Measurements from ENCODE around the gene ZNF366. TPM values are rescaled to one million over a fixed set of nuclear protein-coding genes. Genes with fewer than 3 reads are reported as not detected.

ZNF366 gene
- polyA plus RNA-seq, 1 donor (not counting 4 experiments of a cell fraction or from before 2014, with no cell fraction given), result not detected

DNA sequence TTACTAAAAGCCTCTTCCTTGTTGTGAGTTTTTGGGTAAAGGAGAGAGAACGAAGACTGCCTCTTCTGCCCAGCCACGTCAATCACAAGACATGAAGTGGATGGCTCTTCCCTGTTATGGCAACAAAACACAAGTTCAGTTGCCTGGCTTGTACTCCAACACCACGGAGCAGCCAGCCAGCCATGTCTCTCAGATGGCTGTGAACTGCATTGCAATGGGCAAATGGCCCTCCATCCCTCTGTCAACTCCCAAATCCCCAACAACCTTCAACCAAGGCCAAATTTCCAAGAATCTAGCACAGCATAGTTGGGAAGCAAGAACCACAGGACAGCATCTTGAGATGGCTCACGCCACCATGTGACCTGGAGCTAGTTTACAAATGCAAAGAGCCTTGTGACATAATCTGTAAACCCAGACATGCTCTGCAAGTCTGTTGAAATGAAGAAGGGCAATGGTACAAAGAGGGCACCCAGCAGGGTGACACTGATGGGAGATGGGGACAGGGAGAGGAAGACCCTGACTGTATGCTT is 53.9 kb downstream of the ZNF366 start:
- H3K9ac ChIP-seq (ENCODE audit: control insufficient read depth, extremely low read depth, insufficient read depth, low read length), result no peak overlapping the region
- FAIRE-seq (peak; percentile 58), DNase-seq (ENCODE audit: low read depth, low spot score) (no peak)
- H3K9me1 ChIP-seq (ENCODE audit: control insufficient read depth, extremely low read depth, insufficient read depth, low read length), result no peaks in the 10 kb centered on the region
- H3K27me3 ChIP-seq (ENCODE audit: control insufficient read depth, extremely low read depth, insufficient read depth, low read length), result no peaks in the 10 kb centered on the region
- no peak overlapping the region for H3K4me3 ChIP-seq (ENCODE audit: control insufficient read depth in 2 of 3, extremely low read depth in 1 of 3, insufficient read depth in 2 of 3, low read depth in 1 of 3, low read length in 3 of 3)
- H3K27ac ChIP-seq (ENCODE audit: control insufficient read depth, insufficient read depth, low read length), result no peak overlapping the region
- no peaks in the 10 kb centered on the region for H3K36me3 ChIP-seq (ENCODE audit: control insufficient read depth in 2 of 2, extremely low read depth in 1 of 2, insufficient read depth in 2 of 2, low read length in 2 of 2)
- dilution Hi-C loops (cut with MboI; ENCODE audit: extremely low pct_ligation_motif_present, low sequenced_read_pairs), result no loop called here
- no peak overlapping the region for H3K4me2 ChIP-seq (ENCODE audit: control insufficient read depth, extremely low read depth, insufficient read depth, low read depth, low read length)
- no peaks in the 10 kb centered on the region for H3K79me2 ChIP-seq (ENCODE audit: control insufficient read depth, insufficient read depth, low read length)
- H3K4me1 ChIP-seq (ENCODE audit: control insufficient read depth, extremely low read depth, insufficient read depth, low read length), result peaks cover 12% of the 10 kb centered on the region
- TF ChIP-seq CTCF (optimal IDR thresholded peaks at IDR 0.05 in 1 of 3, IDR thresholded peaks at IDR 0.05 in 1 of 3, conservative IDR thresholded peaks at IDR 0.05 in 1 of 3; ENCODE audit: extremely low read depth in 1 of 3, insufficient read depth in 2 of 3, low read length in 3 of 3) (no peak), EZH2 (IDR thresholded peaks at IDR 0.05; ENCODE audit: low read length) (no peak)
- H4K20me1 ChIP-seq (ENCODE audit: control insufficient read depth, extremely low read depth, insufficient read depth, low read length), result no peaks in the 10 kb centered on the region
- H3K9me3 ChIP-seq (ENCODE audit: control insufficient read depth, low read depth, low read length), result no peaks in the 10 kb centered on the region
- no peak overlapping the region for H2AFZ ChIP-seq (ENCODE audit: control insufficient read depth, low read length)

- H3K27ac ChIP-seq (ENCODE audit: control insufficient read depth, insufficient read depth, low read length), result no peak overlapping the region
- no peak overlapping the region for H3K4me2 ChIP-seq (ENCODE audit: control insufficient read depth, extremely low read depth, insufficient read depth, low read depth, low read length)
- dilution Hi-C loops (cut with MboI; ENCODE audit: extremely low pct_ligation_motif_present, low sequenced_read_pairs), result no loop called here
- H2AFZ ChIP-seq (ENCODE audit: control insufficient read depth, low read length), result peak overlapping the region; percentile 30
- no peaks in the 10 kb centered on the region for H4K20me1 ChIP-seq (ENCODE audit: control insufficient read depth, extremely low read depth, insufficient read depth, low read length)
- no peaks in the 10 kb centered on the region for H3K9me1 ChIP-seq (ENCODE audit: control insufficient read depth, extremely low read depth, insufficient read depth, low read length)
- no peak overlapping the region for H3K9ac ChIP-seq (ENCODE audit: control insufficient read depth, extremely low read depth, insufficient read depth, low read length)
- TF ChIP-seq CTCF (optimal IDR thresholded peaks at IDR 0.05 in 1 of 3, IDR thresholded peaks at IDR 0.05 in 1 of 3, conservative IDR thresholded peaks at IDR 0.05 in 1 of 3; ENCODE audit: extremely low read depth in 1 of 3, insufficient read depth in 2 of 3, low read length in 3 of 3) (no peak), EZH2 (IDR thresholded peaks at IDR 0.05; ENCODE audit: low read length) (no peak)
- H3K9me3 ChIP-seq (ENCODE audit: control insufficient read depth, low read depth, low read length), result no peaks in the 10 kb centered on the region
- no peaks in the 10 kb centered on the region for H3K27me3 ChIP-seq (ENCODE audit: control insufficient read depth, extremely low read depth, insufficient read depth, low read length)
- no peaks in the 10 kb centered on the region for H3K79me2 ChIP-seq (ENCODE audit: control insufficient read depth, insufficient read depth, low read length)
- FAIRE-seq, result peak; percentile 66
- no peak for DNase-seq (ENCODE audit: low read depth, low spot score)
- peaks cover 12% of the 10 kb centered on the region for H3K4me1 ChIP-seq (ENCODE audit: control insufficient read depth, extremely low read depth, insufficient read depth, low read length)
- H3K36me3 ChIP-seq (ENCODE audit: control insufficient read depth in 2 of 2, extremely low read depth in 1 of 2, insufficient read depth in 2 of 2, low read length in 2 of 2), result no peaks in the 10 kb centered on the region
- H3K4me3 ChIP-seq (ENCODE audit: control insufficient read depth in 2 of 3, extremely low read depth in 1 of 3, insufficient read depth in 2 of 3, low read depth in 1 of 3, low read length in 3 of 3), result no peak overlapping the region
These were observed 54.5 kb downstream of the ZNF366 start for GRCh38 chr5:72452515-72453245.

Data from keratinocyte (primary cell).